ENCODE measurements around the gene POLR2B. TPM values are rescaled to one million over a fixed set of nuclear protein-coding genes. Genes with fewer than 3 reads are reported as not detected.
"Not testable (repeated sequence)": the region's sequence is repeated elsewhere in the genome, so short reads cannot be mapped to it uniquely, and the experiment has no call there.

POLR2B gene
- polyA plus RNA-seq (2014; cell fraction: cytosol; rRNA removed) = 144 and 170 TPM in 2 replicates
- 174 and 208 TPM in 2 replicates for polyA plus RNA-seq (2014; cell fraction: nucleus; rRNA removed)

DNA sequence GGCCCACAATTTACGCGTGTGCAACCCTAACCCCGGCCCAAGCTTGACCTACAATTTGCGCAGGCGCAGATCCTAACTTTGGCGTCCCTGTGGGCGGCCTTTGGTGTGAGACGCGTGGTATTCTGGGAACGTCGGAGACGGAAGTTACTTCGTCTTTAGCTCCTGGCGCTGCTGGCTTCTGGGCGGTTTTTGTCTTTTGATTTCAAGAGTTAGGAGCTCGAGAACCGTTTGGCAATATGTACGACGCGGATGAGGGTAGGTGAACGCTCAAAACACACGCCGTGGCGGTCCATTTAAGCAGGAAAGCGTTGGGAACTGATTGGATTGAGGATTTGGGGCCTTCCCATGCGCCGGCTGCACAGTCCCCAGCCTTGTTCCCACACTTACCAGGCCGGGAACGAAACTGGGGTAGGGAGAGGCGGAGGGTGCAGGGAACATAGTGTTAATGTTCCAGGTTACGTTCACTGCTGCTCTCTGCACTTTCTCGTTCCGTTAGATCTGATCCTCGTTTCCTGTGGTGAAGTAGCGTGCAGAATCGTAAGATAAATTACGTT lies at the start of gene POLR2B:
TSS of gene POLR2B (plus strand) at position 147 of the 554 bp plus-strand sequence. CDS start at position 237, 90 bp downstream.
- DNase-seq (ENCODE audit: low spot score) = peak; percentile 95

GRCh38 chr4:56930638-56931037 lies 48.1 kb upstream of the POLR2B start:
- DNase-seq (ENCODE audit: low spot score) = no peak

GRCh38 chr4:56931924-56932323 lies 46.8 kb upstream of the POLR2B start:
- no peak for DNase-seq (ENCODE audit: low spot score)

DNA sequence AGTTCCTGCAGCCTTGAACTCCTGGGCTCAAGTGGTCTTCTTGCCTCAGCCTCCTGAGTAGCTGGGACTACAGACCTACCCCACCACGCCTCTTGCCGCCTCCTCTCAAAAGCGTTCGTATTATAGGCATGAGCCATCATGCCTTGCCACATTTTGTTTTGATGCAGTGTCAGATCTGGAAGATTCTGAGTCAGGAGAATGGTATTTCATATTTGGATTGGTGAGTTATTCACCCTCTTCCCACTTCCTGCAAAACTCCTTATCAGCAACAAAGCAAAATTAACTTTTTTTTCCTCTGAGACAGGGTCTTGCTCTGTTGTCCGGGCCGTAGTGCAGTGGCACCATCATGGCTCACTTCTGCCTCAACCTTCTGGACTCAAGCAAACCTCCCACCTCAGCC lies 41.4 kb upstream of the POLR2B start:
- DNase-seq (ENCODE audit: low spot score) = no peak

- DNase-seq (ENCODE audit: low spot score) = not testable (repeated sequence)
Measured at GRCh38 chr4:56939826-56940225, 38.9 kb upstream of the POLR2B start.

GRCh38 chr4:56940403-56940802 lies 38.3 kb upstream of the POLR2B start:
- no peak for DNase-seq (ENCODE audit: low spot score)

GRCh38 chr4:56940971-56941370 lies 37.7 kb upstream of the POLR2B start:
- DNase-seq (ENCODE audit: low spot score) = no peak

DNA sequence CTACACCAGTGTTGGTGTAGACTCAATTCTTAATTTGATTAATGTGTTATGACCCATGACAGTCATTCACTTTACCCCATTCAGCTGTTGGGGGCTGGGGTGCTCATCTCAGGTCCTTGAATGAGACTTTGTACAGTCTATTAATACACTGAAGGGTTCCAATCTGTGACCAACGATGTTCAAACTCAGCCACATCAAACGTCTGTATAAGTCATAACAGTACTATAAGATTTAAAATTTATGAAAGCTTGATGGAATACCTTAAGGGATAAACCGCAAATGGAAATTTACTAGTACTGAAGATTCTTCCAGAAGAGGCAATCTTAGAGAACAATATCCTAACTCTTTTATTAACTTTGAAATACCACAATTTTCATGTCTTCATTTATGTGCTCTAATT lies 37.3 kb upstream of the POLR2B start:
- DNase-seq (ENCODE audit: low spot score) = no peak

DNA sequence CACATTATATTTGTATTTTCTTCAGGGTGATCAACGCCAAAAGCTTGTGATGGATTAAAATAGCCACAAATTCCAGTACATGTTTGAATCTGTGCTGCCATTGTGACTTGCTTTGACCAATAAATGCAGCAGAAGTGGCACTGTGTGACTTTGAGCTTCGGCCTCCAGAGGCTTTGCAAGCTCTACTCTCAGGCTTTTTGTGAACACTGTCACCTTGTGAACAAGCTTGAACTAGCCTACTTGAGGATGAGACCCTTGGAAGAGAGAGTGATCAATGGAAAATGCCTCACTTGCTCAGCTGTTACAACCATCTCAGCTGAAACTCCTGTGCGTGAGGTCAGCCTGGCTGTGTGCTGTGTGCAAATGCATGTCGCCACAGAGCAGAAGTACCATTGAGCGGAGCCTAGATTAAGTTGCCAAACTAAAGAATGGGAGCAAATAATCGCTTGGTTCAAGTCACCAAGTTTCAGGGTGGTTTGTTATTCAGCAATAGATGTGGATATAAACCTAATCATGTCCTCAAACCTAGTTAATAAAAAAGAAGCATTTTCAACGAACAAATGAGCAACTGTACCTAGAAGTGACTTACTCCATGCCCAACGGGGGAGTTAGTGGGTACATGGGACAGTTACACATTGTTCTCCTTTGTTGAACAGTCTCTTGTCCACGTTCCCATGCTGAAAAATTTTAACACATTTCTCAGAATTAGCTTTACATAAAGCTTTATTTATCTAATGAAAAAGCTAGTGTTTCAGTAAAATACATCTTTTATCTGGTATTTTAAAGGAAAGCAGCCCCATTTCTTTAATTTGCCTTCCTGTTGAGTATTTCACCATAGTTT lies 24.8 kb upstream of the POLR2B start:
- DNase-seq (ENCODE audit: low spot score) = no peak

DNA sequence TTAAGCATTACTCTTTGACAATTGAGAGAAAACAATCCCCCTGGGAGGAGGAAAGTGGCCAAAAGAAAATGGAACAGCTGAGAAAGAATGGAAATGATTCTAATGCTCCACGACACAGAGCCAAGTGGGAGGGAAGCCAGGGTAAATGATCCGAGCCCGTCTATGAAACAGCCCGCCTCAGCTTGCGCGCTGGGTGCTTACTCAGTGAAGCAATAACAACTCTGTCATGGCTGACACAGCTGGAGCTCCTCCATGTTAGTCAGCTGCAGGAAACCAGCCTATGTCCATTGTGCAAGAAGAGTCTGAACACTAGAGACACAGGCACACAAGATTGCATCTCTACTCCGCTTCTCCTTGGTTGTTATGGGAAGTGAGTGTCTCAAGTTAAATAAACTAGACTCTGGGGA lies 20.6 kb upstream of the POLR2B start:
- DNase-seq (ENCODE audit: low spot score) = no peak

DNA sequence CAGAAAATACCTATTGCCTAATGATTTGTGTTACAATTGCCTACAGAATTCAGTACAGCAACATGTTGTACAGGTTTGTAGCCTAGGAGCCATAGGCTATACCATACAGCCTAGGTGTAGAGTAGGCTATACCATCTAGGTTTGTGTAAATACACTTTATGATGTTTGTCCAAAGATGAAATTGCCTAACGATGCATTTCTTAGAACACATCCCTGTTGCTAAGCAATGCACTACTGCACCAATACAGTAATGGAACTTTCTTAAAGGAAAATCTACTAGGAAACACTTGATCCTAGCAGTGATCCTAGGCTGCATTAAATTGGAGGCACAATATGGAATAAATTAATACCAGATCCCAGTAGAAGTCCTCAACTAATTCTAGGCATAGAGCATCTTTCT lies 19.6 kb upstream of the POLR2B start:
- DNase-seq (ENCODE audit: low spot score) = no peak

- no peak for DNase-seq (ENCODE audit: low spot score)
Measured at GRCh38 chr4:56961107-56961500, 17.6 kb upstream of the POLR2B start.

DNA sequence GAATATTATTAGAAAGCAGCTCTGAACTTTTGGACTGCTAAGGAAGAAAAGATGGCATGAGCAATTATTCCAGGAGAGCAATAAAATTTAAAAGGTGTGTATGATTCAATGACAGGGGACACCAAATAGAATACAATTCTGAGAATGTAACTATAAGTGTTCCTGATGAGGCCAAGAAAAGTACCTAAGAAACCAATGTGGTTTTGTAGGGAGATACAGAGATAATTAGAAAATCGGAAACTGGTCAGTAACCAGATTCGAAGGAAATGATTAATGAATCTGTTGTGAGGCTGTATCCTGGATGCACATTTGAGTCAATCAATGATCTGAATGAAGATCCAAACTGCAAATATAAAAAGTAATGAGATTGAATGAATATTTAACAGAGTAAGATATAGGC lies 7.3 kb upstream of the POLR2B start:
- DNase-seq (ENCODE audit: low spot score) = no peak

- no peak for DNase-seq (ENCODE audit: low spot score)
Measured at GRCh38 chr4:56972389-56972788, 6.3 kb upstream of the POLR2B start.

- DNase-seq (ENCODE audit: low spot score) = no peak
Measured at GRCh38 chr4:56972809-56973208, 5.9 kb upstream of the POLR2B start.

DNA sequence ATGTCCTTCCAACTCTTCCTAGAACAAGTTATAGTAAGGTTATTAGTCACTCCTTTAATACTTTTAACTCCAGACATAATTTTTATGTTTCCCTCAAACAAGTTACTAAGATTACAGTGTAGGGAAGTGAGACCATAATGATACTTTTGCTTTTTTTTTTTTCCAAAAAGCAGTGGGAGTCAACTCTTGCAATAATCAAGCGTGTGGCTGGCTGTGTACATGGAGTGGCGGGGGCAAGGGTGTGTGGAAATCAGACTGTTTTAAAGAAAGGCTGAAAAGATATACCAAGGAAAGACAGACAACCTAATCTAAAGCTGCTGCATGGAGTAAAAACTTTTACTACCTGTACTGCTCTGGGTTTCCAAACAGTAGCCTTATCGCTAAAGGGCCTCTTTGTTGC lies 5.4 kb upstream of the POLR2B start:
- no peak for DNase-seq (ENCODE audit: low spot score)

DNA sequence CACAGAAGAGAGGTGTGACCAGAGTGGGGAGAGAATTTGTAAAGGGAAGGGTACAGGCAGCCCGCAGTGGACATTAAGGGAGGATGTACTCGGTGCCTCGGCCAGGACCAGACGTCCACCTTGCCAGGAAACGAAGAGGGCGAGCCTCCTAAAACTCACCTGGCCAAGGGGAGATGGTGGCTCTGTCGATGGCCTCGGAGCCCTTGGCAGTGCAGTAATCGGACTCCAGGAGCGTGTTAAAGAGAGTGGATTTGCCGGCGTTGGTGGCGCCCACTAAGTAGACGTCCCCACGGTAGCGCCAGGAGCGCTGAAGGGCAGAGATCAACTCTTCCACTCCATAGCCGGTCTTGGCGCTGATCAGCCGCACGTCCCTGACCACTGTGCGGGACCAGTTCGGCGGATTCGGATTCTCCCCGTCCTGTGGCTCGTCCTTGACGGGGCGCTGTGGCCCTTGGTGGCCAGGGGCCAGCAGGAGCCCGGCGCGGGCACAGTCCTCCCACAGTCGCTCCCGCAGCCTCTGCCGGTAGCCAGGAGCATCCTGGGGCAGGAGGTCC lies 2.3 kb upstream of the POLR2B start:
- DNase-seq (ENCODE audit: low spot score) = peak; percentile 11

- DNase-seq (ENCODE audit: low spot score) = no peak
Measured at GRCh38 chr4:56976837-56977320, 1.8 kb upstream of the POLR2B start.

DNA sequence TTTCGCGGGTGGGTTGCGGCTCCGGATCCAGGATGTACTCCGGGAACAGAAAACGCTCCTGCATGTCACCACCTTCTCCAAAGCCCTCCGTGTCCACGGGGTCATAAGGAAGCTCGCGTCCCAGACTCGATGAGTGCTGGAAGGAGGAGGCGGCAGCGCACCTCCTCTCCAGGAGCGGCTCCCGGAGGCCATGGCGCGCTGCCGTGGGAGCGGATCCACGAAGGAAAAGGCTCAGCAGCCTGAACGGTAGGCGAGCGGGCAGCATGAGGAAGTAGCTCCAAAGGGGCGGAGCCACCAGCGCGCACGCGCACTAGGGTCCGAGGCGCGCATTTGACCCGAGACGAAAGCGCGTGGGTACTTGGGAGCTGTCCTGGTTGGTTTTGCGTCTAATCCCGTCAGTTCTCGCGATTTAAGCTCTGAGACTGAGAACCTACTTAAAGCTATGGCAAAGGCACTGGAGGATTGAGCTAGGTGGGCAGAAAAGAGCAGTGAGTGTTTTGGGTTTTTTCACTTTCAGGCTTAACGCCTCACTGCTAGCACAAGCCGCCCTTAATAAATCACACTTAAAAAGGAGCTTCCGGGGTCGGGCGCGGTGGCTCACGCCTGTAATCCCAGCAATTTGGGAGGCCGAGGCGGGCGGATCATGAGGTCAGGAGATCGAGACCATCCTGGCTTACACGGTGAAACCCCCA lies 1.2 kb upstream of the POLR2B start, which contains the start of gene NOA1:
TSS of gene NOA1 (minus strand) at position 286 of the 692 bp plus-strand sequence. CDS start at position 265, 21 bp downstream.
- DNase-seq (ENCODE audit: low spot score) = peak; percentile 97

DNA sequence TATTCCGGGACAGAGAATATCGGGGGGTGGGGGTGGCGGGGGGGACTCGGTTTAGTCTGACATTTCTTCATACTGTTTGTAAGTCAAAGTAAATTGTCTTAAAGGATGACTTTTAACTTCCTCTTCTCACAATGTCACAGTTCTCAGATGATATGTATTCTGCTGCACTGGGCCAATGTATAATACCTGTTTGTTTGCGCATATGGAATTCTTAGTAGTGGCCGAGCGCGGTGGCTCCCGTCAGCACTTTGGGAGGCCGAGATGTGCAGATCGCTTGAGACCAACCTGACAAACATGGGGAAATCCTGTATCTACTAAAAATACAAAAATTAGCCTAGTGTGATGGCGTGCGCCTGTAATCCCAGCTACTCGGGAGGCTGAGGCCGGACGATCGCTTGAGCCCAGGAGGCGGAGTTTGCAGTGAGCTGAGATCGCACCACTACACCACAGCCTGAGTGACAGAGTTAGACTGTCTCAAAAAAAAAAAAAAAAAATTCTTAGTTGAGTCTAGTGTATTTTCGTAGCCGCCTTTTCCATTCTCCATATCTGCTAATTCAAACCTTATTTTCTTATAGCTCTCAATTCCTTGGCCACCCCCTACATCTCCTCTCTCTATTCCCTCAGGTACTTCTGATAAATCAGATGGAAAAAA lies 851 bp downstream of the POLR2B start:
- DNase-seq (ENCODE audit: low spot score) = peak; percentile 6

- no peak for DNase-seq (ENCODE audit: low spot score)
Measured at GRCh38 chr4:56981795-56982201, 3.1 kb downstream of the POLR2B start.

Measured in SK-N-DZ (cell line).